Choroid plexus epithelial cell (primary cell): ENCODE results near the gene GDF10.

Experiments used
- DNase-seq: peaks from one replicate; pipeline ENCODE4 v3.0.0-alpha.2; 2010; ENCODE audit warnings: low read depth
- H3K4me3 ChIP-seq: 2 replicates; pipeline ENCODE4 v1.5.1; 2011; ENCODE audit warnings: low read depth, mild to moderate bottlenecking, control low read depth, low read length, moderate library complexity
- TF ChIP-seq, protein P1 (sequence below): conservative IDR thresholded peaks from 2 replicates; pipeline ENCODE4 v1.5.1; 2011; ENCODE audit warnings: low read depth, mild to moderate bottlenecking, control low read depth, inconsistent platforms, low read length, moderate library complexity

Gene GDF10

DNA sequence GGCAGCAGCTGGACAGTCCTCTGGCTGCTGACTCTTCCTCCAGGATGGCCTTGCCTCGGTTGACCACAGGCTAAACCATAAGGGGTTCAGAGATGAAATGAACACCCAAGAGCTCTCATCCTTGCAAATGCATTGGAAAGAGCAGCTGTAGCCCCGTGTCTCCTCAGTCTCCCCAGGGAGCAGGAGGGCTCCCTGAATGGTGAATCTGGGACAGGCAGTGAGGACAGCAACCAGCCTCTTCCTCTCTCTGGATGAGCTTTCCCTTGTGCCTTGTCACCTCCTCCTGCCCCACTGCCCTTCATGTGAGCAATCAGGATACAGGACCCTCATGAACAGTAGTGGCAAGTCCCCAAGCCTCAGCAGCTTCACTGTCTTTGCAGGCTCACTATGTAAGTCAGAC lies 23.9 kb upstream of the GDF10 start:
- TF ChIP-seq, protein P1, sequence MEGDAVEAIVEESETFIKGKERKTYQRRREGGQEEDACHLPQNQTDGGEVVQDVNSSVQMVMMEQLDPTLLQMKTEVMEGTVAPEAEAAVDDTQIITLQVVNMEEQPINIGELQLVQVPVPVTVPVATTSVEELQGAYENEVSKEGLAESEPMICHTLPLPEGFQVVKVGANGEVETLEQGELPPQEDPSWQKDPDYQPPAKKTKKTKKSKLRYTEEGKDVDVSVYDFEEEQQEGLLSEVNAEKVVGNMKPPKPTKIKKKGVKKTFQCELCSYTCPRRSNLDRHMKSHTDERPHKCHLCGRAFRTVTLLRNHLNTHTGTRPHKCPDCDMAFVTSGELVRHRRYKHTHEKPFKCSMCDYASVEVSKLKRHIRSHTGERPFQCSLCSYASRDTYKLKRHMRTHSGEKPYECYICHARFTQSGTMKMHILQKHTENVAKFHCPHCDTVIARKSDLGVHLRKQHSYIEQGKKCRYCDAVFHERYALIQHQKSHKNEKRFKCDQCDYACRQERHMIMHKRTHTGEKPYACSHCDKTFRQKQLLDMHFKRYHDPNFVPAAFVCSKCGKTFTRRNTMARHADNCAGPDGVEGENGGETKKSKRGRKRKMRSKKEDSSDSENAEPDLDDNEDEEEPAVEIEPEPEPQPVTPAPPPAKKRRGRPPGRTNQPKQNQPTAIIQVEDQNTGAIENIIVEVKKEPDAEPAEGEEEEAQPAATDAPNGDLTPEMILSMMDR = no peak
- H3K4me3 ChIP-seq = no peak overlapping the region
- DNase-seq = no peak

DNA sequence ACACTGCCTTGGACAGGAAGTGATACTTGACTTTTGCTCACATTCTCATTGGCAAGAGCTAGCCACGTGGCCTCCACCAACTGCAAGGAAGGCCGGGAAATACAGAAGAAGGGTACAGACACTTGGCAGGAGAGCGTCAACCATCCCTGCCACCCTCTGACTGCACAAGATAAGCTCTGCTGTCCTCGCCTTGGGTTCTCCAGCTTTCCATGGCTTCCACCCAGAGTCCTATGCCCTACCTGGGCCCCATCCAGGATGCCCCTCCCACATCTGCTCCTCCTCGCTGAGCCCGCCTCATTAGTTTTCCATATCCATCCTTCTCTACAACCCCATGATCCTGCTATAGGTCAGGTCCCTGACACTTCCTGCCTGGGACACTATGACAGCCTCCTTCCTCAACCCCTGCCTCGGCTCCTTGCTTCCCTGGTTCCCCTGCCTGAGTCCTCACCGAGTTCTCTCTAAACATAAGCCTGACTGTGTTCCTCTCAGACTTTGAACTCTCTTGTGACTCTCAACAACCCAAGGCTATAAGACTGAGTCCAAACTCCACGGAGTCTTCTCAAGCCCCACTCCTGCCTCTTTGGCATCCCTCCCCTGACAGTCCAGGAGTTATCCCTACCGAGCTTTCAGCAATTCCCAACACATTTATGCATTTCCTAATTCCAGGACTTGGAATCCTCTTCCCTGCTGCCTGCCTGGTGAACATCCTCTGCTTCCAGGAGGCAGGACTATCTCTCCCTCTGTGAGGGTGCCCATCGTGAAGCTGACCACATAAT lies 23.2 kb upstream of the GDF10 start:
- TF ChIP-seq, protein P1 = no peak

DNA sequence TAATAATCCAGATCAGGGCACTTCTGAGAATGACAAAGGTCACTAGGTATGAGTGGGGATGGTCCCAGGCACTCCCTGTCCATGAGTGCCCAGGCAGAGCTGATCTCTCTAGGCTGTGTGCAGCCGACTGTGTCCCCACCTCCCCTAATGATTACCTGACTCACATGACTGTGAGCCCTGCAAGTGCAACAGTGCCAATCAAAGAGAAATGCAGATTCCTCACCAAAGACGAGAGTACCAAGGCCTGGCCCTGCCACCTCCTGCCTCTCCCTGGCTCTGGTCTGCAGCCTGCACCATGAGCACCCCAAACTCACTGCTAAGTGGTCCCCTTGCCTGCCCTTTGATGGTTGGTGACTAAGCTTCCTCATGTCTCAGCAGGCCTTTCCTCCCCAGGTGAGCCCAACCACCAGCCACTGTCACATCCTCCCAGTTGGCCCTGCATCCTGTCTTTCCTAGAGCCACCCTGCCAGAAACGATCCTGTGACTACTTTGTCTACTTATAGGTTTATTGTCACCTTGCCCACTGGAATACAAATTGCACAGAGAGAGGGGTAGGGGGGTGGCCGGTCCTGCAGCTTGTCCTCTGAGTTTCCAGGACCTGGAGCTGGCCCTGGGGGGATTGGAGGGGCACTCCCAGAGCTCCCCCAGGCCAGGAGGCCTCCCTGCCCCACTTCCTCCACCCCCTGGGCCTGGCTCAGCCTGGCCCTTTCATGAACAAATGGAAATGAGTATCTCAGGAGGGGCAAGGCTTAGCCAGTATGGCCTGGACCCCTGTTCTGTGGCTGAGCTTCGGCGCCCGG lies 22.4 kb upstream of the GDF10 start:
- TF ChIP-seq, protein P1 = no peak
- H3K4me3 ChIP-seq = no peak overlapping the region
- DNase-seq = no peak

More for the DNA sequence above, 23.2 kb upstream of the GDF10 start:
- no peak for DNase-seq
- H3K4me3 ChIP-seq = no peak overlapping the region

DNA sequence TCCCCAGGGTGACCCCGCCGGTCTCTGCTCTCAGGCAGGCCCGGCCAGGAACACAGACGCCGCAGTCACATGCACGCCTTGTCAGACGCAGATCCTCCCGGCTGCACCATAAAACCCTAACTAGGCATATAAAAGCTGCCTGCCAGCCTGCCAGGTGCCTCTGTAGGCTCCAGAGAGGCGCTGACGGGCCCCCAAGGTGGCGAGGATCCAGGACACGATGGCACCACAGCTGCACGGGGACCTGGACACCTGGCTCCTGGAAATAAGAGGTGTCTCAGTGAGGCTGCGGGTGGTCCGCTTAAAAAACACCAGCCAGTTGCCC lies 21.9 kb upstream of the GDF10 start:
- DNase-seq = no peak

DNA sequence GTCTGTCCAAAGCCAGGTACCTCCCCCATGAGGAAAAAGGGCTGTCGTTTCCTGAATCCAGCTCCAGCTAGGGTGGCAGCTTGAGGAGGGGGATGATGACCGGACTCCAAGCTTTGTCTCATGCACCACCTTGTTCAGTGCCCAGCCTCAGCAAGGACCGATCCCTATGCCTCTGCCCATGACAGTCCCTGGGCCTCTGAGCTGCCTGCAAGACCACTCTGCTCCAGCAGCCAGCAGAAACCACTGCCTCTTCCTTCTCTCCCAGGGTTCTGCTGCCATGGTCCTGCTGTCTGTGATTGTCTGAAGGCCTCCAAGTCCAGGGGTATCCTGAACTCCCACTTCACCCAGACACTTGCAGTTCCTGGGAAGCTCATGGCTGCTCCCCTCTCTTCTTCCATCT lies 21.3 kb upstream of the GDF10 start:
- TF ChIP-seq, protein P1 = no peak
- H3K4me3 ChIP-seq = no peak overlapping the region
- no peak for DNase-seq

More for the DNA sequence above, 21.9 kb upstream of the GDF10 start:
- TF ChIP-seq, protein P1 = no peak
- H3K4me3 ChIP-seq = no peak overlapping the region

DNA sequence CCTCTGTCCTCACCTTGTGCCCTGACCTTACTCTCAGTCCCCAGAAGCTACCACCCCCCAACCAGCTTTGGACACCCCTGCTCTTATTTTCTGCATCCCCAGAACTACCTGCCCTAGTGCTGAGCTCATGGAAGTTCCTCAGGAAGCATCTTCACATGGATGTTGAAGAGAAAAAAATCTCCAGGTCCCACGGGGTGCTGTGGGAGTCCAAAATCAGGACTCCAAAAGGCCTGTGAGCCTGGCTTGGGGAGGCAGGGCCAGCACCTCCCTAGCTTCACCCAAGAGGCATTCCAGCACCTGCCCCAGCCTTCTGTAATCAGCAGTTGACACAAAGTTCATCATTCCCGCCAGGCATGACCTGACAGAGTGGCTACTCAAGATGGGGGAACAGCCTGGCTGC lies 20.7 kb upstream of the GDF10 start:
- no peak overlapping the region for H3K4me3 ChIP-seq
- no peak for DNase-seq
- TF ChIP-seq, protein P1 = no peak
